ENCODE measurements around the gene MFAP2.

GRCh38 chr1:16989676-16990391, 9.4 kb upstream of the MFAP2 start:
- no peak for TF ChIP-seq GLIS3 (CRISPR knock-in tag; IDR thresholded peaks at IDR 0.05)
- no peak for TF ChIP-seq ARNTL (CRISPR knock-in tag; IDR thresholded peaks at IDR 0.05; ENCODE audit: borderline replicate concordance, low read depth)
- no peak for TF ChIP-seq ZFP3 (CRISPR knock-in tag; IDR thresholded peaks at IDR 0.05)
- no peak for TF ChIP-seq TSHZ2 (CRISPR knock-in tag; IDR thresholded peaks at IDR 0.05)
- TF ChIP-seq PATZ1 (CRISPR knock-in tag; IDR thresholded peaks at IDR 0.05; ENCODE audit: borderline replicate concordance): no peak
- TF ChIP-seq, protein P1, sequence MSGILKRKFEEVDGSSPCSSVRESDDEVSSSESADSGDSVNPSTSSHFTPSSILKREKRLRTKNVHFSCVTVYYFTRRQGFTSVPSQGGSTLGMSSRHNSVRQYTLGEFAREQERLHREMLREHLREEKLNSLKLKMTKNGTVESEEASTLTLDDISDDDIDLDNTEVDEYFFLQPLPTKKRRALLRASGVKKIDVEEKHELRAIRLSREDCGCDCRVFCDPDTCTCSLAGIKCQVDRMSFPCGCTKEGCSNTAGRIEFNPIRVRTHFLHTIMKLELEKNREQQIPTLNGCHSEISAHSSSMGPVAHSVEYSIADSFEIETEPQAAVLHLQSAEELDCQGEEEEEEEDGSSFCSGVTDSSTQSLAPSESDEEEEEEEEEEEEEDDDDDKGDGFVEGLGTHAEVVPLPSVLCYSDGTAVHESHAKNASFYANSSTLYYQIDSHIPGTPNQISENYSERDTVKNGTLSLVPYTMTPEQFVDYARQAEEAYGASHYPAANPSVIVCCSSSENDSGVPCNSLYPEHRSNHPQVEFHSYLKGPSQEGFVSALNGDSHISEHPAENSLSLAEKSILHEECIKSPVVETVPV (CRISPR knock-in tag; IDR thresholded peaks at IDR 0.05): no peak
- TF ChIP-seq TCF4 (CRISPR knock-in tag; IDR thresholded peaks at IDR 0.05; ENCODE audit: borderline replicate concordance): no peak
